ENCODE results near the gene RACGAP1.

DNA sequence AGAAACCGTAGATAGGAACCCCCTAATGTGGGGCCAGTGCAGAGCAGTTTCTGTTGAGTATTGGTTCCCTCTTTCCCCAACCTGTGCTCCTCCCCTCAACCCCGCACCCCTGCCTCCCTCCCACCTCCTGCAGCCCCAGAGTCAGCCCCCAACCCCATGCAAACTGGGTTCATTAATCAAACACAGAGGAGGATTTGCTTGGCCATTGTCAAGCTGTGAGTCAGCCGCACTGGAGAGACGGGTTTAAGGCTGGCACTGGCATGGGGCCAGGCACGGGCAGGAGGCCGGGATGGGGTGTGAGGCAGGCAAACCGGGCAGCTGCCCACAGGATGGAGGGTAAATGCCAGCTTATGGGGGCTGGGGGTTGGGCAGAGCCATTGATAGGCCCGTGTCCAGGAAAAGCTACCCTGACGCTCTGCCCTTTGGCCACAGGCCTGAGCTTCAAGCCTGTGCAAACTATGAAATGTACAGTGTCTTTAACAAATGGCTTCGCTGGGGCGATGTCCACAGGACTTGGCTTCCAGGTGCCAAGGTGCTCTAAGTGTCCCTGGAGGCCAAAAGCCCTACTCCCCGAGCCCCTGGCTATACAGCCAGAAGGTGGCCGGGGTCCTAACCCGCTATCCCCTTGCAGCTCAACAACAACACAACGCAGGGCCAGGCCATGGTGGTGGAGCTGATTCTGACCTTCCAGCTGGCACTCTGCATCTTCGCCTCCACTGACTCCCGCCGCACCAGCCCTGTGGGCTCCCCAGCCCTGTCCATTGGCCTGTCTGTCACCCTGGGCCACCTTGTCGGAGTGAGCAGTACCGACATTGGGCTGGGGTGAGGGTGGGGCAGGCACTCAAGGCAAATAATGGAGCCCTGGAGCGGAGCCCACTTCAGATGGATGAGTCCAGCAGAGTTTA, 62.2 kb downstream of the RACGAP1 start:
- TF ChIP-seq, protein P1, sequence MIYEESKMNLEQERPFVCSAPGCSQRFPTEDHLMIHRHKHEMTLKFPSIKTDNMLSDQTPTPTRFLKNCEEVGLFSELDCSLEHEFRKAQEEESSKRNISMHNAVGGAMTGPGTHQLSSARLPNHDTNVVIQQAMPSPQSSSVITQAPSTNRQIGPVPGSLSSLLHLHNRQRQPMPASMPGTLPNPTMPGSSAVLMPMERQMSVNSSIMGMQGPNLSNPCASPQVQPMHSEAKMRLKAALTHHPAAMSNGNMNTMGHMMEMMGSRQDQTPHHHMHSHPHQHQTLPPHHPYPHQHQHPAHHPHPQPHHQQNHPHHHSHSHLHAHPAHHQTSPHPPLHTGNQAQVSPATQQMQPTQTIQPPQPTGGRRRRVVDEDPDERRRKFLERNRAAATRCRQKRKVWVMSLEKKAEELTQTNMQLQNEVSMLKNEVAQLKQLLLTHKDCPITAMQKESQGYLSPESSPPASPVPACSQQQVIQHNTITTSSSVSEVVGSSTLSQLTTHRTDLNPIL (CRISPR knock-in tag; IDR thresholded peaks at IDR 0.05; ENCODE audit: low read depth): no peak
- TF ChIP-seq ZFP30 (CRISPR knock-in tag; IDR thresholded peaks at IDR 0.05): no peak
- no peak for TF ChIP-seq ZNF70 (CRISPR knock-in tag; IDR thresholded peaks at IDR 0.05)
- no peak for TF ChIP-seq ARNTL (CRISPR knock-in tag; IDR thresholded peaks at IDR 0.05; ENCODE audit: borderline replicate concordance, low read depth)
- no peak for TF ChIP-seq TCF4 (CRISPR knock-in tag; IDR thresholded peaks at IDR 0.05; ENCODE audit: borderline replicate concordance)
- TF ChIP-seq RARB (CRISPR knock-in tag; IDR thresholded peaks at IDR 0.05): no peak
